Measurements from ENCODE around the gene HEG1.
A peak's percentile ranks its signal among the peaks of the same experiment; 100 is the strongest.
"Not testable (repeated sequence)": the region's sequence is repeated elsewhere in the genome, so short reads cannot be mapped to it uniquely, and the experiment has no call there.

HEG1 gene, protein sequence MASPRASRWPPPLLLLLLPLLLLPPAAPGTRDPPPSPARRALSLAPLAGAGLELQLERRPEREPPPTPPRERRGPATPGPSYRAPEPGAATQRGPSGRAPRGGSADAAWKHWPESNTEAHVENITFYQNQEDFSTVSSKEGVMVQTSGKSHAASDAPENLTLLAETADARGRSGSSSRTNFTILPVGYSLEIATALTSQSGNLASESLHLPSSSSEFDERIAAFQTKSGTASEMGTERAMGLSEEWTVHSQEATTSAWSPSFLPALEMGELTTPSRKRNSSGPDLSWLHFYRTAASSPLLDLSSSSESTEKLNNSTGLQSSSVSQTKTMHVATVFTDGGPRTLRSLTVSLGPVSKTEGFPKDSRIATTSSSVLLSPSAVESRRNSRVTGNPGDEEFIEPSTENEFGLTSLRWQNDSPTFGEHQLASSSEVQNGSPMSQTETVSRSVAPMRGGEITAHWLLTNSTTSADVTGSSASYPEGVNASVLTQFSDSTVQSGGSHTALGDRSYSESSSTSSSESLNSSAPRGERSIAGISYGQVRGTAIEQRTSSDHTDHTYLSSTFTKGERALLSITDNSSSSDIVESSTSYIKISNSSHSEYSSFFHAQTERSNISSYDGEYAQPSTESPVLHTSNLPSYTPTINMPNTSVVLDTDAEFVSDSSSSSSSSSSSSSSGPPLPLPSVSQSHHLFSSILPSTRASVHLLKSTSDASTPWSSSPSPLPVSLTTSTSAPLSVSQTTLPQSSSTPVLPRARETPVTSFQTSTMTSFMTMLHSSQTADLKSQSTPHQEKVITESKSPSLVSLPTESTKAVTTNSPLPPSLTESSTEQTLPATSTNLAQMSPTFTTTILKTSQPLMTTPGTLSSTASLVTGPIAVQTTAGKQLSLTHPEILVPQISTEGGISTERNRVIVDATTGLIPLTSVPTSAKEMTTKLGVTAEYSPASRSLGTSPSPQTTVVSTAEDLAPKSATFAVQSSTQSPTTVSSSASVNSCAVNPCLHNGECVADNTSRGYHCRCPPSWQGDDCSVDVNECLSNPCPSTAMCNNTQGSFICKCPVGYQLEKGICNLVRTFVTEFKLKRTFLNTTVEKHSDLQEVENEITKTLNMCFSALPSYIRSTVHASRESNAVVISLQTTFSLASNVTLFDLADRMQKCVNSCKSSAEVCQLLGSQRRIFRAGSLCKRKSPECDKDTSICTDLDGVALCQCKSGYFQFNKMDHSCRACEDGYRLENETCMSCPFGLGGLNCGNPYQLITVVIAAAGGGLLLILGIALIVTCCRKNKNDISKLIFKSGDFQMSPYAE (N-terminal part only)

DNA sequence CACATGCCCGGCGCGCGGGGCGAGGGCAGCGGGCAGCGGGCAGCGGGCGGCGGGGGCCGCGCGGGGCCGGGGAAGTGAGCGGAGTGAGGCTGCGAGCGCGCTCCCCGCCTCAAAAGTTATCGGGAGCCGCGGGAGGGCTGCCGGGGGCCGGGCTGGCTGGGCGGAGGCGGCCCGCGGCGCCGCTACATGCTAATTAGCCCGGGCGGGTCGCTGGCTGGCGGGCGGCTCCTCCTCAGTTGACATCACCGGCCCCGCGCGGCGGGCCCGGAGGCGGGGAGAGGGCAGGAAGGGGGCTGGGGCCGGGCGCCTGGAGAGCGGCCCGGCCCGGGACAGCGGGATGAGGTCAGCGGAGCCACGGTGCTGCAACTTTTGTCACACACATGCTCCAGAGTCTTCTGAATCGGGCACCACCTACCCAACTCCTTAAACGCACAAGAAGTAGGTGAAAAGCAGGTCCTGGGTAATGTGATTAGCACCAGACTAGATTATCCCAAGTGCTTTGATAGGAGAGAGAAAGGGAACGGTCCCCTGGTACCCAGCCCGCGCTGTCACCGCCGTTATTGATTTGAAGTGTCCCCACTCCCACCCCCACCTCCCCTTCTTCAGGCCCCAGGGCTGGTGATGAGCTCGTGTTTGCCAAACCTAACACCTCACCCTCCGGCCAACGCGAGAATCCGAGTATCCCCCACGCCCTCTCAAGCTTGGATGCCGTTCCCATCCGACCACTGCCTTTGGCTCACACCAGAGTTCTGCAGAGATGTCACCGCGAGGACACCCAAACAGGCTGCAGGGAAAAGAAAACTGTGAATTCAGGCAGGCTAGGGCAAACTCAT lies at the start of gene HEG1:
Gene HEG1 (minus strand): TSS at position 85 of the 833 bp plus-strand sequence. CDS start 107 bp downstream, outside the sequence.
- DNase-seq: peak; percentile 77 to 82

DNA sequence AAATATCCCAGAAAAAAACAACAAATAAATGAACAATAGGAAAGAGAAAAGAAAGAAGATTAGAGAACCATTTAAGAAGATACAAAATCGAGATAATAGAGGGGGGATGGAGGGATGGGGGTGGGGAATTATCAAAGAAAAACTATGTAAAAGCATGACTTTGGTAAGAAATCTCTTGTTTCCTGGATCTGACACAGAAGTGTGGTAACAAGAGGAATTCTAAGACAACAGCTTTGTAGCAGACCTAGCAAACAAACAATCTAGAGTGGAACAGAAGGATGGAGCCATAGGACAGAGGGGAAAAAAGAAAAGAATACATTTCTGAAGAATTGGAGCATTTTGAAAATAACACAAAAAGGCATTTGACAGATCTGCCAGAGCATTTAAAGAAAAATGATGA lies 49.3 kb upstream of the HEG1 start:
- no peak for DNase-seq

DNA sequence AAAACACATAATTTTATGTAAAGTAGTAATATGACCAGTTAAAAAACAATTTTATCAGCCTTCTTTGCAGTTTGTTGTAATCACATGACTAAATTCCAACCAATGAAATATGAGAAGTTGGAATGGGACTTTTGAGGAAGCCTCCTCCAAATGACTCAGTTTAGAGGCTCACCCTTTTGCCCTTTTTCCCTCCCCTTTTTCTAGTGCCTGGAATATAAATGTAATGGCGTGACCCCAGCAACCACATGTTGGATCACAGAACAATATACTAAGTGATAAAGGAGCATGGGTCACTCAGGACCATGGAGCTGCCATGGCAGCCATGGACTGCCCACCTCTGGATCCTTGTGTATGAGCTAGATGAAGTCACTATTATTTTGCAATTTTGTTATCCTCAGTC lies 48.8 kb upstream of the HEG1 start:
- no peak for DNase-seq

DNA sequence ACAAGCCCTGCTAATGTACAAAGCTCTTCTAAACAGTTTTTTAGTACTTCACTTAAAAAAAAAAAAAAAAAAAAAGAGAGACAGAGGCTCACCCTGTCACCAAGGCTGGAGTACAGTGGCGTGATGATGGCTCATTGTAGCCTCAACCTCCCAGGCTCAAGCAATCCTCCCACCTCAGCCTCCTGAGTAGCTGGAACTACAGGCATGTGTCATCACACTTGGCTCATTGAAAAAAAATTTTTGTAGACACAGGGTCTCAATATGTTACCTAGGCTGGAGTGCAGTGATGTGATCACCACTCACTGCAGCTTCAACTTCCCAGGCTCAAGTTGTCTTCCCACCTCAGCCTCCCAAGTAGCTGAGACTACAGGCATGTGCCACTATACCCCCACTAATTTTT lies 47.6 kb upstream of the HEG1 start:
- DNase-seq: no peak

DNA sequence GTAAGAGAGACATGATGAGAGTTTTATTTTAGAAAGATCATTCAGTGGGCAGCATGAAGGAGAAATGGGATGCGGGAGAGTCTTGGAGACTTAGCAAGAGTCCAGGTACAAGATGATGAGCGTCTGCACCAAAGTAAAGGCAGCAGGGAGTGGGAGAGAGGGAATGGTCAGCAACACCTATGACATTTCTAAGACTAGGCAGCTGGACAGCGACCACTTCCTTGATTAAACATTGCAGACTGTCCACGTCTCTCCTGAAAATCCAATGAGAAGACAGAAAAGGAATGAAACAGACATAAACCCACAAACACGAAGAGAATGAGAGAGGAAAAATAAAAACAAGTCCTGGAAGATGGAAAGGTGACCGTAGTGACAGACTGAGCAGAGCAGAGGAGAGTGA lies 46.7 kb upstream of the HEG1 start:
- no peak for DNase-seq

DNA sequence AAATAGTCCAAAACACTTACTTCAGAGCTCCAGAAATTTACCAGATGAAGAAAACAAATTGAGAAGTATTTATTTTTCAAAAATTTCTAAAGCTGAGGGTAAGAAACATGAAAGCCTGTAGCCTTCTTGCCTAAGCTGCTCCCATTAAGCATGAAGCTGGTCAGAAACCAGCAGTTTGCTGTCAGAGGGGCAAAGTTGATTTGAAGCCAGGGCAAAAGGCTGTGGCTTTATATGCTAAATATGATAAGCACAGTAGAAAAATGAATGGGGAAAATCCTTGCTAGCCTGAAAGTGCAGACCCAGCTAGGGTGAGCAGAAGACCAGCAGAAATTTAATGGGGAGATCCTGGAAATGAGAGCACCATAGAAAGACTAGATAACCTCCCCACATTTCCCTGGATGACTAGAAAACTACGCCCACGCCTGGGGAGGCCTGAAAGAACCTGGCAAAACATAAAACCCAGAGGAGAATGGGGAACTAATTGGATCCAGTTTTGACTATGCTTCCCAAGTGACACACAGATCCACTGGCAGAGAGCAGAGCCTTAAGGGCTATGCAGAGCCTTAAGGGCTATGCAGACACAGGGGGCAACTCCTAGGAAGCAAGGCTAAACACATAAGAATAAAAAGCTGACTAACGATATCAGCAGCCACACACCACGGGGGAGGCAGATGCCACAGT lies 43.0 kb upstream of the HEG1 start:
- no peak for DNase-seq

DNA sequence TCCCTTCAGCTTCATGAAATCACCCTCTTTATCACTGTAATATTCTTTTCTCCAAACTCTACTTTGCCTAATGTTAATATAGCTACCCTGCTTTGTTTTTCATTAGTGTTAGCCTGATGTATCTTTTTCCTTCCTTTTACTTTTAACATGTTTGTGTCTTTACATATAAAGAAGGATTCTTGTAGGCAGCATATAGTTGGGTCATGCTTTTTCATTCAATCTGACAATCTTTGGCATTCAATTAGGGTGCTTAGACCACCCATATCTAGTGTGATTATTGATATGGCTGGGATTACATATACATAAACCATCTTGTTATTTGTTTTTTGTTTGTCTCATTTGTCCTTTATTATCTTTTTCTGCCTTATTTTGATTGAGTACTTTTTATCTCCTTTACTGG lies 34.9 kb upstream of the HEG1 start:
- no peak for DNase-seq

DNA sequence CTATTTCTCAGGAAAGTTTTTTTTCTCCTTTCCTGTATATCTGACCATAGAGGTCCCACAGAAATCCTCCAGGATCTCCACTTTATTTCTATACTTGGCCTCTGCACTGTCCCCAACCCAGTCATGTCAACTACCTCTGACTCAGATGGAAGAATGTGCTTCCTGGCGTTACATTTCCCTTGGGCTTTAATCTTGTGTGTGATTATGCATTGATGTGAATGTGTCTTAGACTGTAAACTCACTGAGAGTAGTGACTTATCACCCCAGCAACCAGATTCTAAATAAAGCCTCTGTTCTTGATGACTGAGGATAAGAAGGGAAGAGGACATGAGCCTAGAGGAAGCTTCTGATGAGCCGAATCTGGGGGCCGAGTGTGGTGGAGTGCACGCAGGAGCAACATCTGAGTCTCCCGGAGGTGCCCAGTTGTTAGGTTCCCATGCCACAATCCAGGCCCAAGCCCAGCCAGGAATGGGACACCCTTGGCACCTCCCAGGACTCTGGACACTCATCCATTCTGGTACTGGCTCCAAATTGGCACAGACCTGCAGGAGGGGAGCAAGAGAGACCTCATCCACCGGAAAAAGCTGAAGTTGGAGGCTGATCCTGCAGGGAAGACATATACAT lies 32.1 kb upstream of the HEG1 start:
- DNase-seq: no peak

DNA sequence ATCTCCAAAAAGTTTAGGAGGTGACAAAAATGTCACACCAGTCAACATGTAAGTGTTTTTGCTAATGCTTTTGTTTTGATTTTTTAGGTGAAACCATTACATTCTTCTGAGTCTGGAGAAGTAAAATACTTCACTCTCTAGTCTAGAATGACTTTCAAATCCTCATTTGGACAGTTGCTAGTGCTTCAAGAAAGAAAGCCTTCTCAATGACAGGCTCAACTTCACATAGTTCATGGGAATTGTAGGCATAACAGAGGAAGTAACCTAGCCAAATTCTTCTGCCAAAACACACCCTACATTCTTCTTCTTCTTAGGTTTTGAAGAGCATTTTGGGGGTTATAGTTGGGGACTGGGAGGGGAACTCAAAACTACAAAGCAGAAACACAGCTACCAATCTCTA lies 29.4 kb upstream of the HEG1 start:
- no peak for DNase-seq

DNA sequence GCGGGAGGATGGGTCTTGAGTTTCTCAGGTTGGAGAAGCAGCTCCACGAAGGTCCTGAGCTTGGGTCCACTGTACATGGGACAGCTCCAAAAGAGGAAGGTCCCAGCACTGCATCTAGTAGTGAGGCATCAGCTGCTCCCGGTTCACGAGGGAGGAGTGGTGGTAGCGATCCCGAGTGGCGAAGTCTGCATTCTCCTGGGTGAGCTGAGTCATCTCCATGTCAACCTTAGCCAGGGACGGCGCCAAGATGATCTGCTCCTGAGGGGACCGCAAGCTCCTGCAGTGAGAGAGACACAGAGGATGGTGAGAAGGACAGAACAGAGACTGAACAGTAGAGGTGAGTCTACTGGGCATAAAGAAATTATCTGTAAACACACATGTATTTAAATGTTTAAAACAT lies 28.0 kb upstream of the HEG1 start:
- DNase-seq: no peak

DNA sequence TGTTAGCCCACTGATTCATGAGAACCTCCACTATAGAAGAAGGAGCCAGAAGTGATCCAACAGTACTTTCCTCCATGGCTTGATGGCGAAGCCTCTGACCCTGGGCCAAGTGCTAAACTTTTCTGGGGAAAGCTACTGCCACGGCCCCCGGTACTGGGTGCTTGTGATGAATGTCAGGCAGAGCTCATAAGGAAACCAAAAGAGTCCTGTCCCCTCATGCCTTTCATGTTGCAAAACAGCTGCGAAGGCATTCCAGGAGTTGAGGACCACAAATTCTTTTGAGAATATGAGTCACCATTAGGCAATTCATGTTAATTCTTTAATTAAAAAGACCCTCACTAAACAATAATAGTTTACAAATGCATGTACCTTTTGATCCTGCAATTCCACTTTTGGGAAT lies 26.5 kb upstream of the HEG1 start:
- not testable (repeated sequence) for DNase-seq

DNA sequence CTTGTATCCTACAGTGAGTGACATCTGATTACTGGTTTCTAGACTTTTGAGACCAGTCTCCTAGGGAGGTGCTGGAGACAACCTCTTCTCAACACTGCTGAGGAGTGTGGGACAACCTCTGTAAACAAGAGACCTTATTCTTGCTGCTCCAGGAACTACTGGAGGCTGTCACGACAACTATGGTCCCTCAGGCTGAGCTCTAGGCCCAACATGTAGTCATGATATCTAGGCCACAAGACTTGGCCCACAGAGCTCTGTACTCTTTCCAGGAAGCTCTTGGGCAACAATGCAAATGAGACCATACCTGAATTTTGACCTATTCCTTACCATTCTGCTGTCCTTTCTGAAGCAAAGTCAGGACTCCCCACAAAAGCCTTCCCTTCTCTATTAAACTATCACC lies 24.3 kb upstream of the HEG1 start:
- no peak for DNase-seq

DNA sequence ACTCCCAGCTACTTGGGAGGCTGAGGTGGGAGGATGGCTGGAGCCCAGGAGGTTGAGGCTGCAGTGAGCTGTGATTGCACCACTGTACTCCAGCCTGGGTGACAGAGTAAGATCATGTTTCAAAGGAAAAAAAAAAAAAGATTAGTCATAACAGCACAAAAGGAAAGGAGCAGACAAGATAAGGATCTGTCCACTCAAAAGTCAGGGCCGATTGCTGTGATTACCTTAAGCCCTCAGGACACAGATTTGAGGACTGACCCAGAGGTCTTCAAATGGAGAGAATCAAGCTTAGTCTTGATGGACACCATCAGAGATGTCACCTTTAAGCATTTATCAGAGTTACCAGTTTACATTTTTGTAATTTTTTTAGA lies 23.9 kb upstream of the HEG1 start:
- no peak for DNase-seq

DNA sequence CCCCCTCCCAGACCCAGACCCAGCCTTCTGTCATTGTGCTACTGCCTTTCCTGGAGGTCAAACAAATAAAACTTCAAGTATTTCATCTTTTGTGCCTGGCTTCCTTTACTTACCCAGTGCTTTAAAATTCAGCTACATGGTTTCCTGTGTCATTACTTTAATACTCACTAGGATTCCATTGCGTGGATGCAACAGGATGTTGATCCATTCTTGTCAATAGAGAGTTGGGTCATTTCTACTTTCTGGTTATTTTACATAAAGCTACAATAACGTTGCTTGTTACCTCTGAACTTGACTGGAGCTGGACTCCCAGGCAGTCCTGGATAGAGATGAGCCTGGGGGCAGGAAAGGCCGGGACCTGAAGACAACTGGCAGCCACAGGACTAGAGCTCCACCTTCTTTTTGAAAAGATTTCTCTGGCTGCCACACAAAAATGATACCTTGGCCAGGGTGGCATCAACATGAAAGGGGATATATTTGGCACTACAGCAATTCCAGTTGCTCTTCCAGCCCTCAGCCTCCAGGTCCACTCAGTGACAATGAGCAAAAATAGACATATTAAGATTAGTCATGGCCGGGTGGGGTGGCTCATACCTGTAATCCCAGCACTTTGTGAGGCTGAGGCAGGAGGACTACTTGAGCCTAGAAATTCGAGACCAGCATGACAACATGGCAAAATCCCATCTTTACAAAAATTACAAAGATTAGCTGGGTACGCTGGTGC lies 23.3 kb upstream of the HEG1 start:
- DNase-seq: no peak

DNA sequence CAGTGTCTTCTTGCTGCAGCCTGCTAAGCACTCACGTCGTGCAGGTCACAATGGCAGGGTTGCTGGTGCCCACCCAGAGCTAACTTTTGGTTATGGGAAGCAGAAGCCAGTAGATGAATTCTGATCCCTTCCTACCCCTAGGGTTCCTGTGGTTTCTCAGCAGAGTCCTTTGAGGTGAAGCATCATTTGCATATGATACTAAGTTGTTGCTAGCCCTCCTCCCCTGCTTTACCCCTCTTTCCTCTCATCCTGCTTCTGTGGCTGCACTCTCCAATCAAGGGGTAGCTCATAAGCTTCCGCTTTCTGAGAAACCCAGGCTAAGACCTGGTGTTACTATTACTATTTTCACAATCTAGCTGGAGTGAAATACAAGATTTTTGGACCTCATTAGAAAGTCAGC lies 22.1 kb upstream of the HEG1 start:
- no peak for DNase-seq

DNA sequence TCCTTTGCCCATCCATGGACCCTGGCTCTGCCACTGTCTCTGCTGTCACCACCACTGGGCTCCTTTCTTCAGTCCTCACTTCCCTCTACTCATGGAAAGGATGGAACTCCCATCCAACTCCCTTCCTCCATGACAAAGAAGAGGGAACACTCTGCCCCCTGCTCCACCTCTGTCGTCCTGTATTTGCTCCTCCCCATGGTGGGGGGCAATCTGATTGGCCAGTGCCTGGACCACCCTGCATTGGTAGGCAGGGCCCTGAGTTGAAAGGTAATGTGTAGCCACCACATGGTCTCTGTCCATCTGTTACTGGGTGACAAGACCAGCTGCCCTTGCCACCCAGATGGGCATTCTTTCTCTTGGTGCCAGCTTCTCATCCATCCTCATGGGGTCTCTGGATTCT lies 20.7 kb upstream of the HEG1 start:
- no peak for DNase-seq

DNA sequence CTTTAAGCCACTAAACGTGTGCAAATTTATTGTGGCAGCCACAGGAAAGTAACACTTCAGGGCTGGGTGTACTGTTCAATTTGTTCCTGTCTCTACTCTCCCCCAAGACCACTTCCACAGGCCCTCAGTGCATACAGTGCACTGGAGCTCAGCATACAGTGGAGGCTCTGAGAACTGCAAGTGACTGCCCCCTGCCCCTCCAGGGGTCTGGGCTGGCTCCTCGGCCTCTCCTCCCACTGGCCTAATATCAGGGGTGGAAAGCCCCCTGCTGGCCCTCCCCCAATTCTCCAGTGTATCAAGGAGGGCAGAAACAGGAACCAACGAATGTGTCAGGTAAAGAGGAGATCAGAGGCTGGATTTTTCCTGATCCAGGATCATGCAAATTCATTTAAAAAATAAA lies 19.9 kb upstream of the HEG1 start:
- DNase-seq: no peak

DNA sequence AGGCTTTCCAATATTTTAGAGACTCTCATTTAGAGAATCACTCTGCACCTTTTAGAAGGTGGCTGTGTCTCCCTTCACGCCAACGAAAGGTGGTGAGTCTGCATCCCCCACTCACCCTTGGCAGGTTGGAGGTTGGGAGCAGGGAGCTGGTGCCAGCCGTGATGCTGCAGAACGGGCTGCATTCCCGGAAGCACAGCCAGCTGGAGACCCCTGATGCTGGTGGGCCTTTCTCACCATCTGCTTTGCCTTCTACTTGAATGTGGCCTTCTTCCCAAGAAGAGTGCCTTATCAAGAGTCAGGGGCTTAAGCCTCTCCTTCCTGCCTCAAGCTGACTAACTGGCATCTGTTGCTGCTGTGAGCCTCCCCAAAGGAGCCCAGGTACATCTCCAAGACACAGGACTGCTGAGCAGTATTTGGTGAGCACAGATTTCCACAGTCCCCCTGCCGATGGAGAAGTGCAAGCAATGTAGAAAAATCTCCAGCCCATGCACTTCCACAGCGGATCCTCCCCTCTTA lies 17.7 kb upstream of the HEG1 start:
- DNase-seq: no peak

DNA sequence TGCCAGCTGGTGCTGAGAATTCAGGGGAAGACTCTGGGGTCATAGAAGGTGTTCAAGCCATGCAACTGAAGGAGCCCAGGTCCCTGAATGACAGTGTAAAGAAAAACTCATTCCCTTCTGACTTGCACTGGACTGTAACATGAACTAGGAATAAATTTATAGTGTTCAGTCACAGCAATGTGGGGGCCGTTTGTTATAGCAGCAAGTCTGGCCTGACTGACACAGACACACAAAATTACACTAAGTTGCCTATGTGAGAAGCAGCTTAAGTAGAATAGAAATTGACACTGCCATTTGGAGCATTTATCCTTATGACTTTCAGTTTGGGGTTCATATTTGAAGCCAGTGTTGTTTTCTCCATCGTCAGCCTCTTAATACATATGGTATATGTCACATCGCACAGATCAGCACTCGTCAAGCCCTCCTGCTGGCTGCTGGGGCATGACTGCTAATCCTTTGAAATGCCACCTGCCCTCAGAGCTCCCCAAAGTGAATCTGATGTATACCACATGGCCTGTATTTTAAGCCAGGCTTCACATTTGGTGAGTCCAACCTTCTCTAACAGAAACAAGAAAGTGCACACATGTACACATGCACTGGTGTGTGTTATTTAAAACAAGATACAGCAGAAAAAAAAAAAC lies 17.1 kb upstream of the HEG1 start:
- DNase-seq: no peak

DNA sequence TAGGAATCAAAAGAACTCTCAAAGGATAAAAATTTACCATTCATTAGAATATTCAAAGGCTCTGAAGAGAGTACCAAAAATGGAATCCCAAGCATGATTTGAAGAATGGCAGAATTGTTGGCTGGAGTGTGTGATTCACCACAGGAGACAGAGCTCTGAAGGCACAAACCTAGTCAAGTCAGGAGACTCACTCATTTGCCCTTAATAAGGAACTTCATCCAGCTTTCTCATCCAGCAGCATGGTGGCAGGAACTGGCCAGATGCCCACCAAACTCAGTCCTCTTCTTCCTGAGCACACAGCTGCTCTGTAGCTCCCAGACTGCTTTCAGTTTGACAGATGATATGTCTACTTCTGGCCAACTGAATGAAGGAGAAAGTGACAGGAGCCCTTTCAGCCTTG lies 16.5 kb upstream of the HEG1 start:
- DNase-seq: no peak

Measured in activated CD4-positive, alpha-beta T cell treated with anti-CD3 and anti-CD28 coated beads for 4 hours (primary cell).